ENCODE measurements around the gene ARHGAP15.

ARHGAP15 gene

DNA sequence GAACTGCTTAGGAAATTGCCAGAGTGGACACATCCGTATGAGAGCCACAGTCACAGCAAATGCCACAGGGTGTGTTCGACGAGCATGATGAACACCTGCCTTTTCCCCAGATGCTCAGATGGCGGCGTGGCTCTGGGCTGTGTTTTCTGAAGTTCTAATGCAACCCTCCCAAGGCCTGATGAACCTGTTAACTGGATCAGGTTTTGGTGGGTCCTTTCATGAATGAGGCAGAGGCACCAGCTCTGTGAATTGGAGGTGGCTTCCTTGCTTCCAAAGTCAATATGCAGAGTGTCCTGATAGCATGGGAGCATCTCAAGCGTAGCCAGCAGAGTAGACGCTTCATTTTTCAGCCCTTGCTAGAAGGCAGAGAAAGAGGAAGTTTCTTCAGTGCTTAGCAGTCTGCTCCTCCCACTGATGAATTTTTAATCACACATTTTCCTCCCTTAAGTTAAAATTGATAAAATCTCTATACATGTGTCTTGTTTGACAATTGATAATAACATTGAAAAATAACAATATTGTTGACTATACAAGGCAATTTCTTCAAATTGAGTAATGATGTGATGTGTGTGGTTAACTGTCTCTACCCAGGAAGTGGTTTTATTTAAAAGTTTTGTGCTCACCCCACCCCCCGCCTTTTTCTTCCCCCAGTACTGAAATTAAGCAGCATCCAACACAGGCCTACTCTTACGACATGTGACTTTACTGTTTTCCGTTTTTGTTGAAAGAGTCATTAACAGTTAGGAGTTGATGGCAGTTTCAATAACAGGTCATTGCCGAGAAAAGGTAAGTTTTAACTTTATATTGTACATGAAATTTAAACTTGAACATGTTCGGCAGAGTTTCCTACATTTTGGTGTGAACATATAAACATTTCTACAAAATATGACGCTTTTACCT lies at the start of gene ARHGAP15:
Gene ARHGAP15 (plus strand): TSS at position 739 of the 900 bp plus-strand sequence.
- DNase-seq (ENCODE audit: low read depth): peak; percentile 93
- H3K4me3 ChIP-seq (ENCODE audit: low read depth, low read length): peak within 1 kb of the TSS; percentile 96
- TF ChIP-seq, protein P1, sequence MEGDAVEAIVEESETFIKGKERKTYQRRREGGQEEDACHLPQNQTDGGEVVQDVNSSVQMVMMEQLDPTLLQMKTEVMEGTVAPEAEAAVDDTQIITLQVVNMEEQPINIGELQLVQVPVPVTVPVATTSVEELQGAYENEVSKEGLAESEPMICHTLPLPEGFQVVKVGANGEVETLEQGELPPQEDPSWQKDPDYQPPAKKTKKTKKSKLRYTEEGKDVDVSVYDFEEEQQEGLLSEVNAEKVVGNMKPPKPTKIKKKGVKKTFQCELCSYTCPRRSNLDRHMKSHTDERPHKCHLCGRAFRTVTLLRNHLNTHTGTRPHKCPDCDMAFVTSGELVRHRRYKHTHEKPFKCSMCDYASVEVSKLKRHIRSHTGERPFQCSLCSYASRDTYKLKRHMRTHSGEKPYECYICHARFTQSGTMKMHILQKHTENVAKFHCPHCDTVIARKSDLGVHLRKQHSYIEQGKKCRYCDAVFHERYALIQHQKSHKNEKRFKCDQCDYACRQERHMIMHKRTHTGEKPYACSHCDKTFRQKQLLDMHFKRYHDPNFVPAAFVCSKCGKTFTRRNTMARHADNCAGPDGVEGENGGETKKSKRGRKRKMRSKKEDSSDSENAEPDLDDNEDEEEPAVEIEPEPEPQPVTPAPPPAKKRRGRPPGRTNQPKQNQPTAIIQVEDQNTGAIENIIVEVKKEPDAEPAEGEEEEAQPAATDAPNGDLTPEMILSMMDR (IDR thresholded peaks at IDR 0.05; ENCODE audit: insufficient read depth, low read depth, low read length, missing control alignments): no peak

DNA sequence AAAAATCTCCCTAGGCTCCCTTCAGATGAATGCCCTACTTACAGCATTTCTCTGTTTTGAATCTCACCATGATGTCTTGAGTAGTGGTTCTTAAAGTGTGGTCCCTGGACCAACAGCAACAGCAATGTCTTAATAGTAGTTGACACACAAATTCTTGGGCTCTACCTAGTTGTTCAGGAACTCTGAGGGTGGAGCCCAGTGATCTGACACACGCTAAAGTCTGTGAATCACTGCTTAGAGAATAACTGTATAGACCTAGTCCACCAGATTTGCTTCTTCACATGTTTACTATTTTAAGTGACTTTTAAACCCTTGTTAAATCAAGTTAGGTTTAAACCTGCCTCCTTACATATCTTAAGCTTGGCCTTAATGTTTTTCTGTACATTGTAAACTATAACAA lies 47.6 kb upstream of the ARHGAP15 start:
- H3K4me3 ChIP-seq (ENCODE audit: low read depth, low read length): no peak overlapping the region
- DNase-seq (ENCODE audit: low read depth): no peak
- TF ChIP-seq, protein P1 (IDR thresholded peaks at IDR 0.05; ENCODE audit: insufficient read depth, low read depth, low read length, missing control alignments): no peak

DNA sequence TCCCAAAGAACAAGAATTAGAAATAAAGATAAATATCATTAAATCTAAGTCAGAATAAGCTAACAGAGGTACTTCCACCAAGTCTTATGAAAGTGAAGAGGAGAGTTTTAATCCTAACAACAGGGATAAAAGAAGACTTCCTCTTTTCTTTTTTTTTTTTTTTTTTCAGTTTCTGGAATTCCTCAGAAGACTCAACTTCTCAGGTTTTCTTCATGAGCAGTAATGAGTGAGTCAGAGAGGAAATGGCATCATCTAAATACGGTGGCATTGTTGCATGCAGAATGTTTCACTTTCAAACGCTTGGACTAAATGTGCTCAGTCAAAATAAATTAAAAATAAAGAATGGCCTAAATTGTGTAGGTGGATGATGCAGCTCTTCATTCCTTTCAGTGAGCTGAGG lies 45.6 kb upstream of the ARHGAP15 start:
- no peak overlapping the region for H3K4me3 ChIP-seq (ENCODE audit: low read depth, low read length)
- no peak for DNase-seq (ENCODE audit: low read depth)
- TF ChIP-seq, protein P1 (IDR thresholded peaks at IDR 0.05; ENCODE audit: insufficient read depth, low read depth, low read length, missing control alignments): no peak

DNA sequence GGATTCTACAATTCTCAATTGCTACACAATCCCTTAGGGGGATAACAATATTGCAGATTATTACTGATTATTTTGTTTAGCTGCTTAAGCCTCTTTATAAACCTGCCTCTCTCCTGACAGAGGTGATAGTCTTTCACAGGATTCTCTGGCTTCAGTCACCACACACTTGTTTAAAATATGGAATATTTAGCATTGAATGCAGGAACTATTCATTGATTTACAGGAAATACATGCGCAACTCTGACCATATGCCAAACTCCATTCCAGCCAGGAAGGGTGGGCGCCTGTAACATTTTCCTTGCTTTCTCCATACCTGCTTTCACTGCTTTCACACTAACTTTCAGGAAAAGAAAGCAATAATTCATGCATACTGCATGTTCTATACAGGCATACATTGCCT lies 44.8 kb upstream of the ARHGAP15 start:
- DNase-seq (ENCODE audit: low read depth): no peak
- H3K4me3 ChIP-seq (ENCODE audit: low read depth, low read length): no peak overlapping the region
- TF ChIP-seq, protein P1 (IDR thresholded peaks at IDR 0.05; ENCODE audit: insufficient read depth, low read depth, low read length, missing control alignments): no peak

DNA sequence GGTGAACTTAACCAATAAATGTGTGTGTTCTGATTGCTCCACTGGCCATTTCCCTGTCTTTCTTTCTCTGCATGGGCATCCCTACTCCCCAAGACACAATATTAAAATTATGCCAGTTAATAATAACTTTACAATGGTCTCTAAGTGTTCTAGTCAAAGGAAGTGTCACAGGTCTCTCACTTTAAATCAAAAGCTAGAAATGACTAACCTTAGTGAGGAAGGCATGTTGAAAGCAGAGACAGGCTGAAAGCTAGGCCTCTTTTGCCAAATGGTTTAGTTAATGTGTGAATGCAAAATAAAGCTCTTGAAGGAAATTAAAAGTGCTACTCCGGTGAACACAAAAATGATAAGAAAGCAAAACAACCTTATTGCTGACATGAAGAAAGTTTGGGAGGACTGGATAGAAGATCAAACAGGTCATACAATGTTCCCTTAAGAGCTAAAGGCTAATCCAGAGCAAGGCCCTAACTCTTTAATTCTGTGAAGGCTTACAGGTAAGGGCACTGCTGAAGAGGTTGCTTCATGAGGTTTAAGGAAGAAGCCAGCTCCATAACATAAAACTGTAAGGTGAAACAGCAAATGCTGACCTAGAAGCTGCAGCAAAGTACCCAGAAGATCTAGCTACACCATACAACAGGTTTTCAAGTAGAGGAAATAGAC lies 44.0 kb upstream of the ARHGAP15 start:
- H3K4me3 ChIP-seq (ENCODE audit: low read depth, low read length): no peak overlapping the region
- TF ChIP-seq, protein P1 (IDR thresholded peaks at IDR 0.05; ENCODE audit: insufficient read depth, low read depth, low read length, missing control alignments): no peak
- peak; percentile 10 for DNase-seq (ENCODE audit: low read depth)

DNA sequence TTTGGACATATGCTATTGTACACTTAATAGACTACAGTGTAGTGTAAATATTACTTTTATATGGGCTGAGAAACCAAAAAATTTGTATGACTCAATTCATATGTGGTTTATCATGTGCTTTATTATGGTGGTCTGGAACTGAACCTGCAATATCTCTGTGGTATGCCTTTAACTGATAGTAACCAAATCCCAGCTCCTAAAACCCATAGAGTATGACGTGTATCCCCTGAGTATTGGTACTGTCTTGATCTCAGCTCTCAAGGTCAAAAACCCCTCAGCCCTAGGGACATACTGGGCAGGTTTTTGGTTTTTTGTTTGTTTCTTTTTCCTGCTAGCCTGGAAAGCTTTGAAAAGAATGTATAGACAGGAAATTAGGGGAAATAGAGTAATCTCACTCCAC lies 42.2 kb upstream of the ARHGAP15 start:
- no peak overlapping the region for H3K4me3 ChIP-seq (ENCODE audit: low read depth, low read length)
- no peak for DNase-seq (ENCODE audit: low read depth)
- TF ChIP-seq, protein P1 (IDR thresholded peaks at IDR 0.05; ENCODE audit: insufficient read depth, low read depth, low read length, missing control alignments): no peak
